Epithelial cell of esophagus (primary cell): ENCODE data around the gene ARHGEF37.
"Not testable (repeated sequence)": the region's sequence is repeated elsewhere in the genome, so short reads cannot be mapped to it uniquely, and the experiment has no call there.

ENCODE experiments used
- DNase-seq: peaks from one replicate; pipeline ENCODE4 v3.0.0; 2010; ENCODE audit warnings: low read depth
- H3K4me3 ChIP-seq: 2 replicates; pipeline ENCODE4 v1.5.1; 2011; ENCODE audit warnings: mild to moderate bottlenecking, low read length, control low read depth
- CTCF ChIP-seq: IDR thresholded peaks from 2 replicates; pipeline ENCODE4 v1.5.1; 2011; ENCODE audit warnings: low read depth, mild to moderate bottlenecking, low read length, control low read depth, inconsistent platforms; ENCODE audit not compliant: insufficient read depth; ENCODE audit errors: missing control alignments

ARHGEF37 gene

GRCh38 chr5:149588936-149589335 lies 7.6 kb downstream of the ARHGEF37 start:
- no peak overlapping the region for H3K4me3 ChIP-seq
- no peak for TF ChIP-seq CTCF
- DNase-seq = no peak

- no peak for TF ChIP-seq CTCF
- H3K4me3 ChIP-seq = no peak overlapping the region
- DNase-seq = no peak
These were observed 12.1 kb downstream of the ARHGEF37 start for GRCh38 chr5:149593370-149593769.

GRCh38 chr5:149594206-149594895 lies 13.1 kb downstream of the ARHGEF37 start:
- DNase-seq = no peak
- TF ChIP-seq CTCF = no peak
- no peak overlapping the region for H3K4me3 ChIP-seq

- not testable (repeated sequence) for DNase-seq, H3K4me3 ChIP-seq
These were observed 13.8 kb downstream of the ARHGEF37 start for GRCh38 chr5:149595105-149595504.

GRCh38 chr5:149596712-149597111 lies 15.4 kb downstream of the ARHGEF37 start:
- DNase-seq = no peak
- H3K4me3 ChIP-seq = no peak overlapping the region
- no peak for TF ChIP-seq CTCF

- DNase-seq = no peak
- no peak for TF ChIP-seq CTCF
- H3K4me3 ChIP-seq = no peak overlapping the region
These were observed 16.3 kb downstream of the ARHGEF37 start for GRCh38 chr5:149597618-149598017.

- H3K4me3 ChIP-seq, DNase-seq: not testable (repeated sequence)
These were observed 16.9 kb downstream of the ARHGEF37 start for GRCh38 chr5:149598234-149598633.

- TF ChIP-seq CTCF = no peak
- H3K4me3 ChIP-seq = no peak overlapping the region
- DNase-seq = no peak
These were observed 17.7 kb downstream of the ARHGEF37 start for GRCh38 chr5:149598966-149599365.
